ENCODE measurements around the gene AFF1. TPM values are rescaled to one million over a fixed set of nuclear protein-coding genes. Genes with fewer than 3 reads are reported as not detected.

Gene AFF1
- total RNA-seq, 2 experiments from 2014 or later = 28.7 to 69.7 TPM

GRCh38 chr4:87076690-87077358 lies 142.0 kb downstream of the AFF1 start:
- no peaks in the 10 kb centered on the region for H4K20me1 ChIP-seq (ENCODE audit: insufficient read depth, low read length)
- TF ChIP-seq CTCF (conservative IDR thresholded peaks at IDR 0.05; ENCODE audit: low read length) (no peak), EZH2phosphoT487 (IDR thresholded peaks at IDR 0.05; ENCODE audit: borderline replicate concordance, low read depth, low read length) (no peak)
- DNase-seq (ENCODE audit: low spot score) = no peak
- H3K9me2 ChIP-seq (ENCODE audit: insufficient read depth, low read length) = no peaks in the 10 kb centered on the region
- no peak overlapping the region for H3K27ac ChIP-seq (ENCODE audit: low read depth, low read length, poor library complexity, severe bottlenecking)
- H3K79me2 ChIP-seq (ENCODE audit: insufficient read depth, low read depth, low read length) = peaks cover 40% of the 10 kb centered on the region; the same call in 1 of the 2 replicates
- no TSS peak for BruUV-seq (replicated peaks)
- no peak overlapping the region for H3K4me3 ChIP-seq (ENCODE audit: low read depth, low read length, poor library complexity, severe bottlenecking)
- H3K9me3 ChIP-seq (ENCODE audit: low read length) = no peaks in the 10 kb centered on the region
- CTCF ChIA-PET (ENCODE audit: unreplicated experiment) = no interaction called here
- POLR2A ChIA-PET = interaction anchor here (0.9 to 1.2 kb wide), 3 partner anchors 9 to 22 kb away, joined by 4 to 6 read pairs (median 5); no protein-coding TSS in a partner anchor
- no peaks in the 10 kb centered on the region for H3K36me3 ChIP-seq (ENCODE audit: insufficient read depth, low read length)
- no peak overlapping the region for H2AFZ ChIP-seq (ENCODE audit: low read length)
- peaks cover 34% of the 10 kb centered on the region for H3K4me1 ChIP-seq (ENCODE audit: insufficient read depth, low read length, poor library complexity, severe bottlenecking)
- intact Hi-C loops (cut with micrococcal nuclease; ENCODE audit: unreplicated experiment) = no loop called here
- no peak overlapping the region for H3K4me2 ChIP-seq (ENCODE audit: low read length)

GRCh38 chr4:87077914-87078585 lies 143.2 kb downstream of the AFF1 start:
- Histone ChIP-seq H3K4me3 (ENCODE audit: low read depth, low read length, poor library complexity, severe bottlenecking) (no peak overlapping the region), H3K4me2 (ENCODE audit: low read length) (no peak overlapping the region), H3K27ac (ENCODE audit: low read depth, low read length, poor library complexity, severe bottlenecking) (no peak overlapping the region), H3K79me2 (ENCODE audit: insufficient read depth, low read depth, low read length) (peaks cover 33% of the 10 kb centered on the region; the same call in 1 of the 2 replicates), H3K4me1 (ENCODE audit: insufficient read depth, low read length, poor library complexity, severe bottlenecking) (peaks cover 28% of the 10 kb centered on the region), H2AFZ (ENCODE audit: low read length) (no peak overlapping the region), H3K9me2 (ENCODE audit: insufficient read depth, low read length) (no peaks in the 10 kb centered on the region), H3K36me3 (ENCODE audit: insufficient read depth, low read length) (no peaks in the 10 kb centered on the region), H3K9me3 (ENCODE audit: low read length) (no peaks in the 10 kb centered on the region), H4K20me1 (ENCODE audit: insufficient read depth, low read length) (no peaks in the 10 kb centered on the region)
- no TSS peak for BruUV-seq (replicated peaks)
- TF ChIP-seq EZH2phosphoT487 (IDR thresholded peaks at IDR 0.05; ENCODE audit: borderline replicate concordance, low read depth, low read length) = no peak
- no peak for TF ChIP-seq CTCF (conservative IDR thresholded peaks at IDR 0.05; ENCODE audit: low read length)
- intact Hi-C loops (cut with micrococcal nuclease; ENCODE audit: unreplicated experiment) = no loop called here
- ChIA-PET CTCF (ENCODE audit: unreplicated experiment) (no interaction called here), POLR2A (interaction anchor here (0.9 to 1.3 kb wide), 4 partner anchors 13 to 140 kb away, joined by 3 to 4 read pairs (median 3); no protein-coding TSS in a partner anchor)
- DNase-seq (ENCODE audit: low spot score) = no peak
